Measurements from ENCODE around the gene RPS23.
A peak's percentile ranks its signal among the peaks of the same experiment; 100 is the strongest.

The RPS23 gene

GRCh38 chr5:82319192-82319591 is 41.0 kb upstream of the RPS23 start:
- TF ChIP-seq CTCF (IDR thresholded peaks at IDR 0.05; ENCODE audit: low read depth, low read length, missing control alignments): no peak
- H3K4me3 ChIP-seq (replicated peaks; ENCODE audit: low read depth, low read length): no peak overlapping the region
- DNase-seq (ENCODE audit: extremely low read depth, low read depth): no peak

GRCh38 chr5:82314964-82315758 is 37.0 kb upstream of the RPS23 start:
- DNase-seq (ENCODE audit: extremely low read depth, low read depth): no peak
- TF ChIP-seq CTCF (IDR thresholded peaks at IDR 0.05; ENCODE audit: low read depth, low read length, missing control alignments): no peak
- no peak overlapping the region for H3K4me3 ChIP-seq (replicated peaks; ENCODE audit: low read depth, low read length)

GRCh38 chr5:82313016-82313415 is 34.9 kb upstream of the RPS23 start:
- DNase-seq (ENCODE audit: extremely low read depth, low read depth): no peak
- H3K4me3 ChIP-seq (replicated peaks; ENCODE audit: low read depth, low read length): no peak overlapping the region
- no peak for TF ChIP-seq CTCF (IDR thresholded peaks at IDR 0.05; ENCODE audit: low read depth, low read length, missing control alignments)

GRCh38 chr5:82312373-82312856 is 34.3 kb upstream of the RPS23 start:
- H3K4me3 ChIP-seq (replicated peaks; ENCODE audit: low read depth, low read length): no peak overlapping the region
- peak; percentile 63 for DNase-seq (ENCODE audit: extremely low read depth, low read depth)
- peak; percentile 98 for TF ChIP-seq CTCF (IDR thresholded peaks at IDR 0.05; ENCODE audit: low read depth, low read length, missing control alignments)

- no peak overlapping the region for H3K4me3 ChIP-seq (replicated peaks; ENCODE audit: low read depth, low read length)
- TF ChIP-seq CTCF (IDR thresholded peaks at IDR 0.05; ENCODE audit: low read depth, low read length, missing control alignments): no peak
- no peak for DNase-seq (ENCODE audit: extremely low read depth, low read depth)
These were observed 31.0 kb upstream of the RPS23 start for GRCh38 chr5:82309091-82309531.

GRCh38 chr5:82308416-82308815 is 30.3 kb upstream of the RPS23 start:
- H3K4me3 ChIP-seq (replicated peaks; ENCODE audit: low read depth, low read length): no peak overlapping the region
- no peak for DNase-seq (ENCODE audit: extremely low read depth, low read depth)
- no peak for TF ChIP-seq CTCF (IDR thresholded peaks at IDR 0.05; ENCODE audit: low read depth, low read length, missing control alignments)

Data from HFF-Myc (cell line).